ENCODE data around the gene NTSR1. TPM values are rescaled to one million over a fixed set of nuclear protein-coding genes. Genes with fewer than 3 reads are reported as not detected.

The NTSR1 gene
- total RNA-seq, 3 donors from 2014 or later = 0.08 TPM; not detected in 2

DNA sequence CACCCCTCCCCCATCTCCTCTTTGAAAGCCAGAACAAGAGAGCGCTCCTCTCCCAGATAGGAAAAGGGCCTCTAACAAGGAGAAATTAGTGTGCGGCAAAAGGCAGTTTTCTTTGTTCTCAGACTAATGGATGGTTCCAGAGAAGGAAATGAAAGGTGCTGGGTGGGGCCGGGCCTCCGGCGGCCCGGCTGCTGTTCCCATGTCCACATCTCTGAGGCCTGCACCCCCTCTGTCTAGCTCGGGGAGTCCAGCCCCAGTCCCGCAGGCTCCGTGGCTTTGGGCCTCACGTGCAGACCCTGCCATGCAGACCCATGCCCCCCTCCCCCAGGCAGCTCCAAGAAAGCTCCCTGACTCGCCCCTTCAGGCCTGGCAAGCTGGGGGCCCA is 51.8 kb downstream of the NTSR1 start:
- ATAC-seq (no peak), DNase-seq (no peak)
- no peaks in the 10 kb centered on the region for H3K9me3 Mint-ChIP-seq
- no peaks in the 10 kb centered on the region for H3K36me3 Mint-ChIP-seq (ENCODE audit: insufficient read depth)
- H3K4me3 Mint-ChIP-seq = no peak overlapping the region
- H3K4me1 Mint-ChIP-seq (ENCODE audit: low read depth) = no peaks in the 10 kb centered on the region
- peaks cover 11% of the 10 kb centered on the region for H3K27me3 Mint-ChIP-seq (ENCODE audit: low read depth)

DNA sequence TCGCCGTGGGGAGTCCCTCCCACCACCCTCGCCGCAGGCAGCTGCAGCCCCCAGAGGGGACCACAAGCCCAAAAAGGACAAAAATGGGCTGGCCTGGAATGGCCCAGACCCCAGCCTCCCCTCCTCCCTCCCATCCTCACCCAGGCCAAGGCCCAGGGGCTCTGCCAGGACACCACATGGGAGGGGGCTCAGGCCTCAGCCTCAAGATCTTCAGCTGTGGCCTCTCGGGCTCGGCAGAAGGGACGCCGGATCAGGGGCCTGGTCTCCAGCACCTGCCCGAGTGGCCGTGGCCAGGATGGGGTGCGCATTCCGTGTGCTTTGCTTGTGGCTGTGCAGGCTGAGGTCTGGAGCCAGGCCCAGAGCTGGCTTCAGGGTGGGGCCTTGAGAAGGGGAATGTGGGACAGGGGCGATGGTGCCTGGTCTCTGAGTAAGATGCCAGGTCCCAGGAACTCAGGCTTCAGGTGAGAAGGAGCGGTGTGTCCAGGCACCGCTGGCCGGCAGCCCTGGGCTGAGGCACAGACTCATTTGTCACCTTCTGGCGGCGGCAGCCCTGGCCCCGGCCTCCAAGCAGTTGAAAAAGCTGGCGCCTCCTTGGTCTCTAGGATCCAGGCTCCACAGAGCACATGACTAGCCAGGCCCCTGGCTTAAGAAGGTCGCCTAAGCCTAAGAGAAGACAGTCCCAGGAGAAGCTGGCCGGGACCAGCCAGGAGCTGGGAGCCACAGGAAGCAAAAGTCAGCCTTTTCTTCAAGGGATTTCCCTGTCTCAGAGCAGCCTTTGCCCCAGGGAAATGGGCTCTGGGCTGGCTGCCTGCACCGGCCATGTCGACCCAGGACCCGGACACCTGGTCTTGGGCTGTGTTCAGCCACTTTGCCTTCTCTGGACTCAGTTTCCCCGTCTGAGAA is 52.5 kb downstream of the NTSR1 start:
- Mint-ChIP-seq H3K36me3 (ENCODE audit: insufficient read depth) (no peaks in the 10 kb centered on the region), H3K4me3 (no peak overlapping the region), H3K27me3 (ENCODE audit: low read depth) (peaks cover 11% of the 10 kb centered on the region), H3K4me1 (ENCODE audit: low read depth) (no peaks in the 10 kb centered on the region), H3K9me3 (no peaks in the 10 kb centered on the region)
- ATAC-seq (no peak), DNase-seq (no peak)

DNA sequence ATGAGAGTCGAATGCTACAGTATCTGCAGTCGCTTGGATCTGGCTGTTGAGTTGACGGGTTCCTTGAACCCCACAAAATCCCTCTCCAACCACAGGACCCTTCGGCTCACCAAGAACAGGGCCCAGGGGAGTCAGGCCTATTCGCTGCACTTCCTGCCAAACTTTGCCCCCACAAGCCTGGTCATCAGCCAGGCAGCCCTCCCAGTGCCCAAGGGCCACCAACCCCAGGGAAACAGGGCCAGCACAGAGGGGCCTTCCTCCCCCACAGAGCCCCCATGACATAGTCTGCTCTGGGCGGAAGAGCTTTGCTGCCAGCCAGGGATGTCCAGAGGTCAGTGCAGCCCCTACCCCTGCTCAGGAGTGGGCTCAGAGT is 53.1 kb downstream of the NTSR1 start:
- Mint-ChIP-seq H3K4me3 (no peak overlapping the region), H3K9me3 (no peaks in the 10 kb centered on the region), H3K4me1 (ENCODE audit: low read depth) (no peaks in the 10 kb centered on the region), H3K36me3 (ENCODE audit: insufficient read depth) (no peaks in the 10 kb centered on the region), H3K27me3 (ENCODE audit: low read depth) (peaks cover 9% of the 10 kb centered on the region)
- DNase-seq = no peak
- no peak for ATAC-seq

DNA sequence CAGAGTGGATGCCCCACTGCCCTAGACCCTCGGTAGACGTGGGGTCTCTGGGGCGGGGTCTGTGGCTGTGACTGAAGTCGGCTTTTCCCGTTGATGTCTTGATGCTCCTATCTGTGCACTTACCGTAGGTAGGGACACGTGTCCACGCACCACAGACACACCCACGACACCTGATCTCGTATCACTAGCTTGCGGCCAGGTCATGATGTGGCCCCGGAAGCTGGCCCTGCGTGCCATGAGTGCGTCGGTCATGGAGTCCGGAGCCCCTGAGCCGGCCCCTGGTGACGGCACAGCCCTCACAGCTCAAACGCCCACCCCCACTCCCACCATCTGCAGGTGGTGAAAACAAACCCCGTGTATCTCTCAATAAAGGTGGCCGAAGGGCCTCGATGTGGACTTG is 53.7 kb downstream of the NTSR1 start:
- Mint-ChIP-seq H3K9me3 (no peaks in the 10 kb centered on the region), H3K4me3 (no peak overlapping the region), H3K4me1 (ENCODE audit: low read depth) (peaks cover 1% of the 10 kb centered on the region), H3K27me3 (ENCODE audit: low read depth) (peaks cover 5% of the 10 kb centered on the region), H3K36me3 (ENCODE audit: insufficient read depth) (no peaks in the 10 kb centered on the region)
- DNase-seq (no peak), ATAC-seq (no peak)

DNA sequence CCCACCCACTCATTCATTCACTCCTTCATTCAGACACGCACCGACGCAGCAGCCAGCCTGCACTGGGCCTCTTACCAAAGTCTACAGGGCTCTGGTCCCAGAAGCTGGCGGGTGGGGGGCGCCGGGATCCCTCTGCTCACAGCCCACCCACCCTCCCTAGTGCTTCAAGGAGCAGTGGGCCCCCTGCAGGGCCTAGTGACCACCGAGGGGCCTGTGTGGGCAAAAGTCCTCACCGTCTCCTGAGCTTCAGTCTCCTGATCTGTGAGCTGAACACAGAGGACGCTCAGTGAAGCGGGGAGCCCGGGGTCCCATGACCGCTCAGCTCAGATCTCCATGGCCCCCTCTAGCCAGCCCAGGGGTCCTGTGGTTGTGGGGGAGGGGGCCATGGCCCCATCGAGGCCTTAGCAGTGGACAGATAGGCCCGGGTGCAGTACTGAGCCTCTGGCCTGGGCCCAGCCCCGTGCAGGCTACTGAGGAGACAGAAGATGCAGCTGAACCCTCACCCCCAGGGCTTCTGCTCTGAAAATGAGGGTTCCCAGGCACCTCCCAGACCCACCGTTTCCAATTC is 54.2 kb downstream of the NTSR1 start:
- DNase-seq (no peak), ATAC-seq (no peak)
- peaks cover 5% of the 10 kb centered on the region for H3K27me3 Mint-ChIP-seq (ENCODE audit: low read depth)
- H3K9me3 Mint-ChIP-seq = no peaks in the 10 kb centered on the region
- H3K4me1 Mint-ChIP-seq (ENCODE audit: low read depth) = peaks cover 1% of the 10 kb centered on the region
- H3K36me3 Mint-ChIP-seq (ENCODE audit: insufficient read depth) = no peaks in the 10 kb centered on the region
- no peak overlapping the region for H3K4me3 Mint-ChIP-seq

DNA sequence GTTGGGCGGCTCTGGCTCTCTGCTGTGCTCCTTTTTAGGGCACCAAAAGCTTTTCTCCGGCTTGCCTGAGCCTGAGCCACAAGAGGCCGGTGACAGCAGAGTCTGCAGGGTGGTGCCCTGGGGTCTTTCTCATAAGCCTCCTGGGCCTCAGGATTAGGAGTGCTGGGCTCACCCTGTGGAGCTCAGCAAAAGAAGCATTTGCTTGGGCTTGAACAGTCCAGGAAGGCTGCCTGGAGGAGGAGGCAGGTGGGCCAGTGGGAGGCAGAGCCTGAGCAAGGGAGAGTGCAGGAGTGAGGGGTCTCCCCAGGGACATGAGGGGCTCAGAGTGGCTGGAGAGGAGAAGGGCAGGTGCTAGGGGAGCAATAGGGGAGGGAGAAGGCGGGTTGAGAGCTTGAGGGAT is 54.8 kb downstream of the NTSR1 start:
- peaks cover 1% of the 10 kb centered on the region for H3K4me1 Mint-ChIP-seq (ENCODE audit: low read depth)

DNA sequence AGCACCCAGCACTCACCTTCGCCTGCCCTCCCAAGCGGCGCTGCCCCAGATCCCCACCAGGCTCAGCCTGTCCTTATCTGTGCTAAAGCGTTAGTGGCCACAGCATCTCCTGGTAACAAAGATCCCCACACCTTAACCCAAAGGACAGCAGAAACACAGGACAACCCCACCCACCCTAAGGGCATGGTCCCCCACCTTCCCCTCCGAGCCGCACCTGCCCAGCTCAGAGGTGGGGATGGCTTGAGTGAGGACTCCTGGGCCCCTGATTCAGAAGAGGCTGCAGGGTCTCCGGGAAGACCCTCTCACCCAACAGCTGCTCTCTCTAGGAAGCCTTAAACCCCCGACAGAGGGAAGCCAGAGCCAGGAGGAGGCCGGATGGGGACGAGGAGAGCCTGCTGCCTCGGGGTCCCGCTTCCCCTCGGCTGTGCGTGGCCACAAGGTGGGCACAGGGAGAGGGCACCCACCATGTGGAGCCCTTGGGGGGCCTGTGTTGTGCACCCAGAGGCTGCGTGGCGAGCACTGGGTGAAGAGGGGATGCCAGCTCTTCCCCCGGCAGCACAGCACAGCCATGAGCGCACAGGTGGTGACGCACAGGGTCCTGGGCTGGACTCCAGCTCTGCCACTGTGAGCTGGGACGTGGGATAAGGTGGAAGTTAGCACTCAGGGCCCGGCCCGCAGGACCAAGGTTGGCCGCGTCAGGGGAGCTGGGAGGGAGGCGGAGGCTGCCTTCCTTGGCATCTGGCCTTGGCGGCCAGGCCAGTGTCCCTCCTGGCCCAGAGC is 55.7 kb downstream of the NTSR1 start:
- H3K36me3 Mint-ChIP-seq (ENCODE audit: insufficient read depth) = no peaks in the 10 kb centered on the region
- H3K4me3 Mint-ChIP-seq = no peak overlapping the region
- no peaks in the 10 kb centered on the region for H3K9me3 Mint-ChIP-seq
- no peak for DNase-seq
- peaks cover 5% of the 10 kb centered on the region for H3K4me1 Mint-ChIP-seq (ENCODE audit: low read depth)
- no peak for ATAC-seq
- H3K27me3 Mint-ChIP-seq (ENCODE audit: low read depth) = no peaks in the 10 kb centered on the region

More for the DNA sequence above, 54.8 kb downstream of the NTSR1 start:
- ATAC-seq (no peak), DNase-seq (no peak)
- no peaks in the 10 kb centered on the region for H3K9me3 Mint-ChIP-seq
- H3K4me3 Mint-ChIP-seq = no peak overlapping the region
- peaks cover 2% of the 10 kb centered on the region for H3K27me3 Mint-ChIP-seq (ENCODE audit: low read depth)
- H3K36me3 Mint-ChIP-seq (ENCODE audit: insufficient read depth) = no peaks in the 10 kb centered on the region

DNA sequence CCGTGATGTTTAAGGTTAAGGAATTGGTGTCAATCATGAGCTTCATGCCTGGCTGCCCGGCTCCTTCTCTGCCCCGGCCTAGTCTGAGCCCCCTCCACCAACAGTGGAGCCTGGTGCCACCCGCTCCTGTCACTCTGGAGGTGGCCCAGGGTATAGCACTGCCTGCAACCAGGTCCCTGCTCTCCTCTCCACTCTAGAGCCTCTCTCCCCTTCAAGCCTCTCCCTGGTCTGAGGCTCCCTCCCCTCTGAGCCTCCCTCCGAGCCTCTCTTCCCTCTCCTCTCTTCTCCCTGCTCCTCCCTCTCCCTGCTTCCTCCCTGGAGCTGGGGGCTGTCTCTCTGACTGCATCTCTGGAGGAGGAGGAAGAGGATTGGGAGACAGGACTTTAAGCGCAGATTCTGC is 56.4 kb downstream of the NTSR1 start:
- H3K4me3 Mint-ChIP-seq = no peak overlapping the region
- H3K27me3 Mint-ChIP-seq (ENCODE audit: low read depth) = no peaks in the 10 kb centered on the region
- H3K36me3 Mint-ChIP-seq (ENCODE audit: insufficient read depth) = no peaks in the 10 kb centered on the region
- peaks cover 5% of the 10 kb centered on the region for H3K4me1 Mint-ChIP-seq (ENCODE audit: low read depth)
- no peaks in the 10 kb centered on the region for H3K9me3 Mint-ChIP-seq
- no peak for DNase-seq
- no peak for ATAC-seq

DNA sequence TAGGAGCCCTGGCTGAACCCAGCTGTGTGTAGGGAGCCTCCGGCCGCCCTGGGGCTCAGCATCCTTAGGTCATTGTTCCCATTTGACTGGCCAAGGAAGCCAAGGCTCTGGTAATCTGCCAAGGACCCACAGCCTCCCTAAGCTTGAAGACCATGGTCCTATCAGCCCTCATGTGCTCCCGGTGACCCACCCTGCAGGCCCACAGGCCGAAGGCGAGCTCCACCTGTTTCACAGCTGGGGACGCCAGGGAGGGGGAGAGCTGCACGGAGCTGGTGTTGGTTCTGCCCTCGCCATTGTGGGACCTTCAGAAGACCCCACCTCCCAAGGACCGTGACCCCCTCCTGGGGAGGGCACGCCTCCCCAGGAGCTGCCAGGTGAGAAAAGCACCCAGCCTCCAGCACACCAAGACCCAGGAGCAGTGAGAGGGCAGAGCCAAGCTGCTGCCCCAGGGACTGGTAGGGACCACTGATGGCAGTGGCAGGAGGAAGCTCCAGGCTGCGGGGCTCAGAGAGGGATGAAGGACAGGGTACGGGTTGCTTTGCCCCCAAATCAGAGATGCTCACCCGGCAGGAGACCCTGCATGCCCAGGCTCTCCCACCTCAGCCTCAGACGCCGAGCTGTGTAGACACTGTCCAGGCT is 56.9 kb downstream of the NTSR1 start:
- H3K36me3 Mint-ChIP-seq (ENCODE audit: insufficient read depth) = no peaks in the 10 kb centered on the region
- DNase-seq (no peak), ATAC-seq (no peak)
- no peak overlapping the region for H3K4me3 Mint-ChIP-seq
- no peaks in the 10 kb centered on the region for H3K27me3 Mint-ChIP-seq (ENCODE audit: low read depth)
- no peaks in the 10 kb centered on the region for H3K9me3 Mint-ChIP-seq
- H3K4me1 Mint-ChIP-seq (ENCODE audit: low read depth) = peaks cover 5% of the 10 kb centered on the region

DNA sequence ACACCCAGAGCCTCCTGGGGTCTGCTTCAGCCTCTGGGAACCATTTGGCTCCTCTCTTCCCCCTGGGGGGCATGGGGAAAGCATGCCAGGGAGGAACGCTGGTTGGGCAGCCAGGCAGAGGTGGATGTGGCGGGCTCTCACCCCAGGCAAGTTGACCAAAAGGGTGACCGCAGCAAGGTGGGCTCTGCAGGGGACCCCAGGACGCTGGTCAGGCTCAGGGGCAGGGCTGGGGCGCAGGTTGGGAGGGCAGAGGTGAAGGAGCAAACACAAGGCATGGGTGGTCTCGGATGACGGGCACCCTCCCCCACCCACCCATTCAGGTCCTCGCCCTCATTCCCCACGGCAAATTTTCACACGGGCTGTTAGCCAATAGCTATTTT is 57.4 kb downstream of the NTSR1 start:
- no peaks in the 10 kb centered on the region for H3K36me3 Mint-ChIP-seq (ENCODE audit: insufficient read depth)
- peaks cover 5% of the 10 kb centered on the region for H3K4me1 Mint-ChIP-seq (ENCODE audit: low read depth)
- H3K9me3 Mint-ChIP-seq = no peaks in the 10 kb centered on the region
- no peak for ATAC-seq
- no peaks in the 10 kb centered on the region for H3K27me3 Mint-ChIP-seq (ENCODE audit: low read depth)
- H3K4me3 Mint-ChIP-seq = no peak overlapping the region
- DNase-seq = no peak

DNA sequence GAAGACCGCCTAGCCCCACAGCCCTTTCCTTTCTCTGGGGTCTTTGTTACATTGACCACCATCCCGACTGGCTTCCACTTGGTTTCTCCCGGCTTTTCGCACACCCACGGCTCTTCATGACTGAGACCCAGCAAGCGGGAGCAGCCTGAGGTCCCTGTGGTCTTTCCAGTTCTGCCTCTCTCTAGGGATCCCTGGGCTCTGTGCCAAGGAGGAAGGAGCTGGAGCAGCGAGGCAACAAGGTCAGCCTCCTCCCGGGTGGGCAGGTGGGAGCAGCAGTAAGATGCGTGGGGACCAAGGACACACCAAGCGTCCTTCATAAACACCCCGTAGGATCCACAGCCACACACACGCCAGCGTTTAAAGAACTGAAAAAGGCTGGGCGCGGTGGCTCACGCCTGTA is 58.1 kb downstream of the NTSR1 start:
- Mint-ChIP-seq H3K9me3 (no peaks in the 10 kb centered on the region), H3K4me3 (no peak overlapping the region), H3K27me3 (ENCODE audit: low read depth) (no peaks in the 10 kb centered on the region), H3K36me3 (ENCODE audit: insufficient read depth) (no peaks in the 10 kb centered on the region), H3K4me1 (ENCODE audit: low read depth) (peaks cover 5% of the 10 kb centered on the region)
- no peak for ATAC-seq
- no peak for DNase-seq

DNA sequence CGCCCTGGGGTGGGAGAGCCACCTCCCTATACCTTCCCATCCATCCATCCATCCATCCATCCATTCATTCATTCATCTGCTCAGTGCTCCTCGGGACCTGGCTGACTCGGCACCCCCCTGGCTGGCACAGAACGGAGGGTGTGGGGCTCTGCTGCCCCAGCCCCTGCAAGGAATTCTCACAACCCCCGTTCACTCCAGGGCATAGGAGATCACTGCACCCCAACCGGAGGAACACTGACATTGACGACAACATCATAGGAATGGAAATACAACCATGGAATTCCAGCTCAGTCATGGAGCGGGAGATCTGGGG is 59.6 kb downstream of the NTSR1 start:
- Mint-ChIP-seq H3K27me3 (ENCODE audit: low read depth) (no peaks in the 10 kb centered on the region), H3K4me3 (no peak overlapping the region), H3K4me1 (ENCODE audit: low read depth) (peaks cover 15% of the 10 kb centered on the region), H3K36me3 (ENCODE audit: insufficient read depth) (no peaks in the 10 kb centered on the region), H3K9me3 (no peaks in the 10 kb centered on the region)
- DNase-seq (no peak), ATAC-seq (no peak)

DNA sequence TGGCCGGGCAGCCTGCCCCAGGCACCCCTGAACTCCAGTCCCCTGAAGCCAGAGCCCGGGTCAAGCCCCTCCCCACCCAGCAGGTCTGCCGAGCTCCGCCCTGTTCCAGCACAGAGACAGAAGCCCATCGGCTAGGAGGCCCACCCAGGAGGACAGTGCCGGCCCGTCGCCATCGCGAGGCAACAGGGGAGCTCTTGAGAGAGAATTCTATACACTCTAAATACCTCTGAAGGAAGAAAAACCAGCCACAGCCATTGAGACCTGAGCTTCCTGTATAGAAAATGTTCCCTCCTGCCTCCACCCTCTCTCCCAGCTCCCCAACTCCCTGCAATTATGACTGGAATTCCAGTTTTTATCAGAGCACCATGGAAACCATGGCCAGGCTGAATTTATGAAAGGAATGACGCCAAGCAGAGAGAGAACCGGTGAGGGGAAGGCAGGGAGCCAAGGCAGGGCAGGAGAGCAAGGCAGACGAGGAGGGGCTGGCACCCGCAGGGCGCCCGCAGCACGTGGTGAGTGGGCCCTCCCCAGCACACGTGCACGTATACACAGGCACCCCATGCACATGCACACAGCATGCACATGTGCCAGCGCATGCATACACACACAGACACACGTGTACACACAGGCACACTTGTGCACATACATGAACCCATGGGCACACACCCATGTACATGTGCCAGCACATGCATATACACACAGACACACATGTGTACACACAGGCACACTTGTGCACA is 60.1 kb downstream of the NTSR1 start:
- H3K36me3 Mint-ChIP-seq (ENCODE audit: insufficient read depth) = no peaks in the 10 kb centered on the region
- ATAC-seq (no peak), DNase-seq (no peak)
- H3K9me3 Mint-ChIP-seq = no peaks in the 10 kb centered on the region
- no peaks in the 10 kb centered on the region for H3K27me3 Mint-ChIP-seq (ENCODE audit: low read depth)
- no peak overlapping the region for H3K4me3 Mint-ChIP-seq
- H3K4me1 Mint-ChIP-seq (ENCODE audit: low read depth) = peaks cover 19% of the 10 kb centered on the region
